SK-N-MC (cell line): ENCODE measurements around the gene GMDS.

Experiments used
- DNase-seq: peaks from one replicate; pipeline ENCODE4 v3.0.0-alpha.2; 2011; ENCODE audit warnings: low read depth, low spot score
- H3K27ac ChIP-seq: fragments of 200-600 bp; sonication (generic); 2 replicates; pipeline ENCODE4 v1.5.1; 2016; ENCODE audit warnings: mixed run types
- H3K36me3 ChIP-seq: fragments of 200-600 bp; sonication (generic); 2 replicates; pipeline ENCODE4 v1.6.1; 2017; ENCODE audit warnings: antibody characterized with exemption, low read length, mixed read lengths; ENCODE audit not compliant: insufficient read depth
- H3K4me3 ChIP-seq: fragments of 200-600 bp; sonication (generic); 2 replicates; pipeline ENCODE4 v1.5.1; 2016
- H3K9ac ChIP-seq: fragments of 200-600 bp; sonication (generic); 2 replicates; pipeline ENCODE4 v1.8.0; 2017; ENCODE audit warnings: mixed run types, mixed read lengths; ENCODE audit not compliant: insufficient read length
- H3K9me3 ChIP-seq: fragments of 200-600 bp; sonication (generic); 2 replicates; pipeline ENCODE4 v1.6.1; 2017; ENCODE audit warnings: low read depth, mild to moderate bottlenecking, antibody characterized with exemption, low read length, moderate library complexity, mixed read lengths
- EZH2 ChIP-seq: fragments of 200-600 bp; sonication (generic); IDR thresholded peaks from one replicate; pipeline ENCODE4 v1.6.1; 2017; ENCODE audit warnings: antibody characterized with exemption
- FOXP2 ChIP-seq: optimal IDR thresholded peaks from 2 replicates; pipeline ENCODE3; 2011; ENCODE audit warnings: mild to moderate bottlenecking, moderate library complexity; ENCODE audit not compliant: insufficient read depth; ENCODE audit errors: extremely low read length, control extremely low read depth
- POLR2AphosphoS5 ChIP-seq: IDR thresholded peaks from 2 replicates; pipeline ENCODE4 v1.6.1; 2012; ENCODE audit warnings: mild to moderate bottlenecking, low read depth, low read length, borderline replicate concordance

The GMDS gene

DNA sequence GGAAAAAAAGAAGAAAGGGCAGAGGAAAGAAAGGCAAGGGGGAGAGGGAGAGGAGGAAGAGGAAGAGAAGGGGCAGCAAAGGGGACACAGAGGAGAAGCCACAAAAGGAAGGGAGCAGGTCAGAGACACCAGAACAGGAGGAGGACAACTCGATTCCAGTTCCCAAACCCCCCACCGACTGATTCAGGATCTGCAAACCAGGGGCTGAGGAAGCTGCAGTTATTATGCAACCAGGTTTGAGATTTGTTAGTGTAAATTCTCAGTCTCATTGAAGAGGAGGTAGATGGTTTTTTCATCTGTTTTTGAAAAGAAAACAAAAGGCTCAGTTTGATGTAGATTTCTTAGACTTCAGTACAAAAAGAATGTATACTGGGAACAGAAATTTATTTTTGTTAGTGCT, 432.9 kb downstream of the GMDS start:
- TF ChIP-seq POLR2AphosphoS5 (no peak), FOXP2 (no peak), EZH2 (no peak)
- H3K4me3 ChIP-seq = no peak overlapping the region

DNA sequence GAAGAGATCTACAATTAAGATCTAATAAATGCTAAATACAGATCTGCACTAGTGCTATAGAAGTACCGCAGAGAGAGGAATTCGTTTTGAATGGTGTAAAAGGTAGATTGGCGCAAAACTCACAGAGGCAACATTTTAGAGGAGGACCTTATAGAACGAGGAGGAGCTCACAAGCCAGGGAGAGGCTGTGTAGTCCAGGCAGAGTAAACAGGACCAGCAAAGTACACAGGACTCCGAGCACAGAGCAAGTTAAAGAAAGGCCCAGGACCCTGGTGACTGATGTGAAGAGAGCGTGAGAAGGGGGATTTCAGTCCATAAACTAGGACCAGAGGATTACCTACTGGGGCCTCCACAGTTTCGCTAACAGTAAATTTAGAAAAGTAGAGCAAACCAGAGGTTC, 433.4 kb downstream of the GMDS start:
- DNase-seq = no peak
- H3K27ac ChIP-seq = no peak overlapping the region
- no peaks in the 10 kb centered on the region for H3K9me3 ChIP-seq
- H3K4me3 ChIP-seq = no peak overlapping the region
- TF ChIP-seq FOXP2 = no peak
- TF ChIP-seq EZH2 = no peak
- no peak for TF ChIP-seq POLR2AphosphoS5
- no peaks in the 10 kb centered on the region for H3K36me3 ChIP-seq
- no peak overlapping the region for H3K9ac ChIP-seq

More for the DNA sequence above, 432.9 kb downstream of the GMDS start:
- DNase-seq = no peak
- Histone ChIP-seq H3K9me3 (no peaks in the 10 kb centered on the region), H3K9ac (no peak overlapping the region), H3K36me3 (no peaks in the 10 kb centered on the region), H3K27ac (no peak overlapping the region)

DNA sequence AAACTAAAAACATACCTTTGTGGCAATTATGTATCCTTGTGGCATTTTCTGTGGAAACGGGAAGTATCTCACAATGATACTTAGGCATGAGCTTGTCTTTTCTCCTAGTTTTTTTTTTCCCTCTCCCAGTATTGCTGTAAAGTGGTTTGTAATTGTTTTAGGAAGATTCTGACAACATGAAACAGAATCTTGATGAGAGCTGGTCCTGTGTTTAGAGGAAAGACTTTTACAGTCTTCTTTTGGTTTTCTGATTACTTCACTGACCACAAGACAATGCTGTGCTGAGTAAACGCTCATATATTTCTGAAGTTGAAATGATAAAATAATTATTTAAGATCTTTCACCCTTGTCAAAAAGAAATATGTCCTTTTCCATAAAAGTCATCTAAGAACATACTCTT, 434.5 kb downstream of the GMDS start:
- Histone ChIP-seq H3K9ac (no peak overlapping the region), H3K27ac (no peak overlapping the region), H3K9me3 (no peaks in the 10 kb centered on the region), H3K36me3 (no peaks in the 10 kb centered on the region), H3K4me3 (no peak overlapping the region)
- no peak for TF ChIP-seq FOXP2
- TF ChIP-seq POLR2AphosphoS5 = no peak
- TF ChIP-seq EZH2 = no peak
- no peak for DNase-seq

DNA sequence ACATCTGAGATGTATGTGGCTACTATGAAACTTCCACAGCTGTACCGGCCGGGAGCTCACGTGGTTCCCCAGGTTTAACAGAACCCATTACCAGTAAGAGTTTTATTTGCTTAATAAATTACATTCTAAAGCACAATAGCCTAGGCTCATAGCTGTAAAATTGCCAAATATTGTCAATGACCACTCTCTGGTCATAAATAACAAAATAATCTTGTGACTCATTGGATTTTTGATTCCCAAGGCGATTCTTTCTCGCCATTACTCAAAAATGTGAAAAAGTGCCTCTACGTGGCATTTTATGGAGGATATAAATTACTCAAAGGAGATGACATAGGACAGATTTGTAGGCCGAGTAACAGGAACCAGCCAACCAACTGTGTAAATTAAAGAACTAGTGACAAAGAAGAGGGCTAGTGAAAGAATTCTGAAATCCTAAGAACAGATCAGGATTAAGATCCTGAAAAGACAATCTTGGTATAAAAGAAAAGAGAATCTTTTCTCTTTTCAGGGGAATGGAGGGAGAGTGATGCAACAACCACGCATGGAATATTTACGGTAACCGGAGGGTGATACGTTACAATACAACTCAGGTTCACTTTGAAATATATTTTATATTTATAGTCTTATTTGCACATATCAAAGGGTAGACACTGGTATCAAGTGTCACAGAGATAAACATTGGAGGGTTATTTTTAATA, 436.0 kb downstream of the GMDS start:
- no peaks in the 10 kb centered on the region for H3K9me3 ChIP-seq
- no peak overlapping the region for H3K27ac ChIP-seq
- no peaks in the 10 kb centered on the region for H3K36me3 ChIP-seq
- no peak overlapping the region for H3K9ac ChIP-seq
- no peak for DNase-seq
- TF ChIP-seq EZH2 (no peak), FOXP2 (no peak), POLR2AphosphoS5 (no peak)
- no peak overlapping the region for H3K4me3 ChIP-seq

DNA sequence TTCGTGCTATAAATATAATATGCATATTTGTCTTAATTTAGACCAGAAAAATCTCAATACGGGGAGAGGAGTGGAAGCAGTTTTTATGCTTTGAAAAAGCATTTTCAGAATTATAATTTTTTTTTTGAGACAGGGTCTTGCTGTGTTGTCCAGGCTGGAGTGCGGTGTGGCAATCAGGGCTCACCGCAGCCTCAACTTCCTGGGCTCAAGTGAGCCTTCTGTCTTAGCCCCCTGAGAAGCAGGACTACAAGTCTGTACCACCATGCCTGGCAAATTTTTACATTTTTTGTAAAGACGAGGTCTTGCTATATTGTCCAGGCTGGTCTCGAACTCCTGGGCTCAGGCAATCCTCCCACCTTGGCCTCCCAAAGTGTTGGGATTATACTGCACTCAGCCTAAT, 438.5 kb downstream of the GMDS start:
- no peak for DNase-seq
- Histone ChIP-seq H3K36me3 (no peaks in the 10 kb centered on the region), H3K9ac (no peak overlapping the region), H3K4me3 (no peak overlapping the region), H3K27ac (no peak overlapping the region), H3K9me3 (no peaks in the 10 kb centered on the region)
- TF ChIP-seq POLR2AphosphoS5 (no peak), FOXP2 (no peak), EZH2 (no peak)

DNA sequence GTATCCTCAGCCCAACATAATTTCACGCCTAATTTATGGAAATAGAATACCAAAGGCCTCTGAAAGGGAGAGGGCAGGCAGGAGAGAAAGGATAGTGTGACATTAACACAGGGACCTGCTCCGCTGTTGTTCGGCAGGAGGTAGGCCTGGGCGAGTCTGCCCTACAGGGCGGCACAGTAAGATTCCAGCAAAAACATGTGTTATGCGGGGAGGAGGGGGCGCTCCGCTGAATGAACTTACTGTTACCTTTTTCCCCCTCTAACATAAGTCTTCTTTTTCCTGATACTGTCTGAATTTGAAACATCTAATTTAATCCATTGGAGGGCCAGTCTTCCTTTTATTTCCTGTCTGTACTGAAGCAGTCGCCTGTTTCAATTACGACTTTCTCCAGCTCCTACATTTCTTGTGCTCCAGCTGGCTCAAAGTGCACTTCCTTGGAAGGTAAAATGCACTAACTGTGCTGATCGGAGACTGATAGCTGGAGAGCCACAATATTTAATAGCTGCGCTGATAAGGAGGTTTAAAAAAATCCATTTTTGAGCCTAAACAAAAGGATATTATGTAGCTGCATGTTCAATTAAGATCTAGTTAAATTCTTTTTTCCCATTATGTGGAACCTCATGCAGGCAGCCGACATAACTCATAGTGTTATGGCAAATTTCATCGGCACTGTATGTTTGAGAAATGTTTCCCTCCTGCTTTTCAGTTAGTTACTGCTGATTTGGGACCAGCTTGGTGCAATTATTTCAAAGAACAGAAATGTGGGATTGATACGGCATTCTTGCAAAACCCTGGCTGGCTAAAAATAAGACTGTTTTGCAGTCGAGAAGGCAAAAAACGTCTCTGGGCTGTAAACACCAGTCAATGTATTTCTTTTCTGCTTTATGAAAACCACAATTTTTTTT, 442.7 kb downstream of the GMDS start:
- TF ChIP-seq FOXP2 = no peak
- TF ChIP-seq POLR2AphosphoS5 = no peak; the same call in 1 of the 2 replicates
- no peak for TF ChIP-seq EZH2
- DNase-seq = peak; percentile 78
- H3K36me3 ChIP-seq = no peaks in the 10 kb centered on the region
- peak overlapping the region; percentile 79 for H3K4me3 ChIP-seq
- peak overlapping the region; percentile 56 for H3K9ac ChIP-seq
- peak overlapping the region; percentile 95 for H3K27ac ChIP-seq
- H3K9me3 ChIP-seq = no peaks in the 10 kb centered on the region

DNA sequence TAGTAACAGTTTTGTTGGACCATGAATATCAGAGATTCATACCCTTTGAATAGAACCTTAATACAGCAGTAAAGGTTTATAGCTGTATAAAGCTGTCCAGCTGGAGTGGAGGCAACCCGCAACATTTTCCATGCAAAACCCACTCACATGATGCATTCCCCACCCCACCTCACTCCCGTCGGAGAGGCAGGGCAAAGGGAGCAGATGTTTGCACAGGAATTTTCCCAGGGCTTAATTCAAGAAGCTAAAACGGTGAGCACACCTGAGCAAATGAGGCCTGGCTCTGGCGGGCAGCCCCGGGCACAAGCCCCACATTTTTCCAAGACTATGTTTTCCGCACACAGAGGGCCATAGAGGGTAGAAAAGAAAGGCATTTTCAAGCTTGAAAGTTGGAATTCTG, 444.0 kb downstream of the GMDS start:
- 0 out of 2 replicates have a peak overlapping the region, but pooled peaks have one; percentile 79 for H3K4me3 ChIP-seq
- H3K27ac ChIP-seq = no peak overlapping the region; the same call in 1 of the 2 replicates
- TF ChIP-seq POLR2AphosphoS5 = no peak
- no peak for TF ChIP-seq FOXP2
- TF ChIP-seq EZH2 = no peak
- DNase-seq = no peak
- no peaks in the 10 kb centered on the region for H3K9me3 ChIP-seq
- no peak overlapping the region for H3K9ac ChIP-seq
- H3K36me3 ChIP-seq = no peaks in the 10 kb centered on the region

DNA sequence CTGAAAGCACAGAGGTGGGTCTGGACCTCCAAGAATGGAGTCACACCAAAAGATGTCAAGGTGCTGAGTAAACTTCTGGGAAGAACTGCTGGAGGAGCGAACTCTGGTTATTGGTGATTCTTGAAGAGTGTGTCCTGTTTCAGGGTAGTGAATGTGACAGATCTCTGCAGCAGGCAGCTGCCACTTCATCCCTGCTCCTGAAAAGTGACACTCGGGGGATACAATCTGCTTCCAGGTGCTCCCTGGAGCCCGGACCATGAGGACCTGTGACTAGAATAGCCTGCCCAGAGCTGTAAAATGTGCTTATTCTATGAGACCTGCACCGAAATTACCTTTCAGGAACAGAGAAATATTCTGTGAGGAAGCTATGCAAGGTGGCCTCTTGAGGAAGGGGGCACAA, 444.6 kb downstream of the GMDS start:
- no peaks in the 10 kb centered on the region for H3K9me3 ChIP-seq
- H3K27ac ChIP-seq = no peak overlapping the region
- no peaks in the 10 kb centered on the region for H3K36me3 ChIP-seq
- no peak overlapping the region for H3K4me3 ChIP-seq
- H3K9ac ChIP-seq = no peak overlapping the region
- no peak for DNase-seq
- TF ChIP-seq POLR2AphosphoS5 = no peak
- TF ChIP-seq FOXP2 = no peak
- no peak for TF ChIP-seq EZH2
